HG02852 (cell line): Measurements from ENCODE around the gene HRH1.

Experiments
- ATAC-seq: cut with Tn5 transposase; IDR thresholded peaks from one replicate; pipeline ENCODE4 v1.9.1; 2021; ENCODE audit warnings: mild to moderate bottlenecking, moderate library complexity; ENCODE audit not compliant: unreplicated experiment

Gene HRH1

DNA sequence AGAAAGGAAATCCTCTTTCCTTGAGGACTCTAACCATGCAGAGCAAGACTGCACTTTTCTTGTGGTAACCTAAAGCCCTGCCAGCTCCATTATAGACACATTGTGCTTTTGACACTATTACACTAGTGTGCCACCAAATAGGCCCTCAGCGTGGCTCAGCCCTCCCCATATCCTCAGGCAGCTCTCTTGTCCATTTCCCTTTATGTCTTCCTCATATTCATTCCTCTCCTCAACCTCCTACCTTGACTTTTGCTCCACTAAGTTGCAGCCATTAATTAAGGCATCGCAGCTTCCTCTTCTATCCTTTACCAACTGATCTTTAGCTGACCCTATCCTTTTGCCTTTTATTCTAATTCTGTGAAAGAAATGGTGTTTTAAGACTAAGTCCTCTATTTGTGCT lies 121.6 kb downstream of the HRH1 start:
- ATAC-seq: no peak

DNA sequence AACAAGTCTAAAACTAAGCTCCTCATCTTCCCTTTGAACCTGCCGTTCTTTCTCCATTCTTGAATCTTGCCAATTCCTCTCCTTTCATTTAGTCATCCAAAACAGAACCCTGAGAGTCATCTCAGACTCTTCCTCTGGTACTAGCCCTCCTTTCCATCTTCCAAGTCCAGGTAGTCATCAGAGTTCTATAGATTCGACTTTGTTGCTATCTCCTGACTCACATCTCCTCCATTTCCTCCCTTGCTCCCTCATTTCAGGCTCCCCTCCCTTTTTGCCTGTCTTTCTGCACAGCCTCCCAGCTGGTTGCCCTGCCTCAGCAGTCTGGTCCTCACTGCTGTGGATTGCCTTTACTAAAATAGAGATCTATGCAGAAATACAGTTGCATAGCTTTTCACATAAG lies 122.6 kb downstream of the HRH1 start:
- no peak for ATAC-seq

DNA sequence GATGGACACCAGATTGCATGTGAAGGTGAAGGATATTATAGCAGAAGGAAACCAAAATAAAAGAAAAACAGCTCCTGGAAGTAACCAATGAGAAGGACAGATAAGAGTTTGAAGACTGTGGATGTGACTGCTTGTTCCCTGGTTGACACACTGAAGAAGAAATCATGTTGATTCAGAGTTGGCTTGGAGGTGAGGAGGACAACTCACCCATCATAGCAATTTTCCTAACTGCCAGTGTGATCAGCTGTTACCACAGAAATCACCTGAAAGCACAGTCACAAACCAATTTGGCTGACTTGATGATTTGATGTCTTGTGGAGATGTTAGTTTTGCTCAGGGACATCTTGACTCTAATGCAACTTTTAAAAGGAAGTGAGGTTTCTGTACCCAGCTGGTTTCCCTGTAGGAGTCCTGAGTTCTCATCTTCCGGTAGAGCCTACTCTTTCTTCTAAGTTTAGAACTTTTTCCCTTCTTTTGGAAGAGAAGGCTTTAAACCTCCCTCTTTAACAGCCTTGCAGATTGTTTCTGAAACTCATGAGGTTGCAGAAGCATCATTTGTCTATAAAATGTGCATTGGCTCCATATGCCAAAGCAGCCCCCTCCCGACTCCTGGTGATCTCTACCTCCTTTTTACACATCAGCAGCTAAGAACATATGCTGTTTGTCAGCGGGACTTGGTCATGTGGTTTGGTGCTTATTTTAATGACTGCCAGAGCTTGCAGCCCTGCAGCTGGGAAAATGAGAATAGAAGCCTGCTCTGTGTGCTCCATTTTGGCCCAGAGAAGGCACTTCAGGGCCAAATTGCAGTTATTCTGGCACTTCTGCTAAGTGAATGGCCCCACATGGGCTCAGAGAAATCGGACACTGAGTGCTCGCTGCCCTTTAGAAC lies 128.2 kb downstream of the HRH1 start:
- ATAC-seq: no peak

DNA sequence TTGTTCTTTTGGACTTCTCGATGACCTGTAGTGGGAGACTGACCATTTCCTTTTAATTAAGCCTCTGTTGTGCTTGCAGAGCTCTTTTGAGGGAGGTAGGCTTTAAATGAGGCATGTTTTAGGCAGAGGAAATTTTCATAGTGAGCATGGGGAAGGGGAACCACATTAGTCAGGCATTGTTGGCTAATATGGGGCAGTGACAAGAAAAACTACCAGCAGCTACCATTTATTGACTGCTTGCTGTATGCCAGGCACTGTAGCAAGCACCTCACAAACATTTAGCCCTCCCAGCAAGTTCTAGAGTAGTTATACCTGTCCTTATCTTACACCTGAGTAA lies 128.8 kb downstream of the HRH1 start:
- no peak for ATAC-seq

DNA sequence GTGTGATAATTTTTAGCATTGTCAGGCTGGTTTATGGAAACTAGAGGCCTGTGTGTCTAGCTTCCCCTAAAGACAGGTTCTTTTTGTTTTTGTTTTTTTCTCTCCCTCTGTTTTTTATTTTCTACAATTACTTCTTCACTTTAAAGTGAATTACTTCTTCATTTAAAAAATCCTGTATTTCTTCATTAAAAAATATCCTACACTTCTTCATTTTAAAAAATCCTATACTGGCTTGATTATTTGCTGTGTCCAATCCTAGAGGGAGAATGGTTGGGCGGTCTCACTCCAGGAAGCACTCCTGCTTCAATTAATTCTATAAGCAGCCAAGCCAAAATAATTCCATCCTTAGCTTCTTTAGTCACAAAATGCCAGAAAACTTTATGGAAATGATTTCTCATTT lies 129.7 kb downstream of the HRH1 start:
- no peak for ATAC-seq

DNA sequence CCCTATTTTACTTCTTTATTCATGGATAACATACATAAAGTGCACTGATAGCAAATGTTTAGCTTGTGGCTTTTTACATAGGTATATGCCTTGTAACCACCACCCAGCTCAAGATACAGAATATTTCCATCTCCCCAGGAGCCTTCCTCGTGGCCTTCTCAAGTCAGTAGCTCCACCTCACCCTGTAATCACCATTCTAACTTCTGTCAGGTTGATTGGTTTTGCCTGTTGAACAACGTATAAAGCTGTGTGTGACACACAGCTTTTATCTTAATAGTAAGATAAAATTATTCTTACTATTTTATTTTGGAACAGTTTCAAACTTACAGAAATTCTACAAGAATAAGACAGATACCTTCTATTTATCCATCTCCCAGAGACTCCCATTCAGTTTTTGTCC lies 131.2 kb downstream of the HRH1 start:
- no peak for ATAC-seq

DNA sequence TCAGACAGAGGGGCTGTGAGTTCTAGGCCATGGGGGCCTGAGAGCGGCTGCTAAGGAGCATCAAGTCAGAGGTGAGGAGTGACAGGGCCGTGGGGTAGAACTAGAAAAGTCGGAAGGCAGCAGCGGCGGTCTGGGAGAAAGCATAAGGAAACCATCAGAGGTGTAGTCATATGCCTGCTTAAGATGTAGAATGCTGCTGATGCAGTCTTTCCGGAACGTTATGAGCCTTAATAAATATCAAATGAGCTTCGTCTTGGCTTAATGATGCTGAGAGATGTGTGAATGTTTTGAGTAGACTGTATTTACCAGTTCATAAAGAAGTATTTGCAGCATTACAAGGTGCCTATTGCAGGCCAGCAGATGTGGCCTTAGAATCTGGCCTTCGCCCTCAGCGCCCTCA lies 133.1 kb downstream of the HRH1 start:
- no peak for ATAC-seq

DNA sequence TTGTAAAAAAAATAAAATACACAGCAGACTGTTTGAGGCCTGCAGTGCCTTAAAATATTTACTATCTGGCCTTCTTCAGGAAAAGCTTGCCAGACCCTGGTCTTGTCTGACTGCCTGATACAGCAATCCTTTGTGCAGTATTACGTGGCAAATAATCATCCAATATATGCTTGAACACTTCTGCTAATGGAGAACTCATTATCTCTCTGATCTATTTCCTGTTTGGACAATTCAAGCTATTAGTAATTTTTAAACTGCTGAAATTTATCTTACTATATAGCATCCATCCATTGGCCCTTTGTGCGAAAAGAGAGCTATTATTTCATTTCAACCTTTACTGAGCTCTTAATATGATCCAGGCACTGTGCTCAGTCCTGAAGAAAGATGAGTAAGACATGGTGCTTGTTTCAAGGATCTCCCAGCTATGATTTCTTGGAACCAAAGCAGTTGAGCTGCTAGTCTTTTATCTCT lies 133.8 kb downstream of the HRH1 start:
- ATAC-seq: no peak

DNA sequence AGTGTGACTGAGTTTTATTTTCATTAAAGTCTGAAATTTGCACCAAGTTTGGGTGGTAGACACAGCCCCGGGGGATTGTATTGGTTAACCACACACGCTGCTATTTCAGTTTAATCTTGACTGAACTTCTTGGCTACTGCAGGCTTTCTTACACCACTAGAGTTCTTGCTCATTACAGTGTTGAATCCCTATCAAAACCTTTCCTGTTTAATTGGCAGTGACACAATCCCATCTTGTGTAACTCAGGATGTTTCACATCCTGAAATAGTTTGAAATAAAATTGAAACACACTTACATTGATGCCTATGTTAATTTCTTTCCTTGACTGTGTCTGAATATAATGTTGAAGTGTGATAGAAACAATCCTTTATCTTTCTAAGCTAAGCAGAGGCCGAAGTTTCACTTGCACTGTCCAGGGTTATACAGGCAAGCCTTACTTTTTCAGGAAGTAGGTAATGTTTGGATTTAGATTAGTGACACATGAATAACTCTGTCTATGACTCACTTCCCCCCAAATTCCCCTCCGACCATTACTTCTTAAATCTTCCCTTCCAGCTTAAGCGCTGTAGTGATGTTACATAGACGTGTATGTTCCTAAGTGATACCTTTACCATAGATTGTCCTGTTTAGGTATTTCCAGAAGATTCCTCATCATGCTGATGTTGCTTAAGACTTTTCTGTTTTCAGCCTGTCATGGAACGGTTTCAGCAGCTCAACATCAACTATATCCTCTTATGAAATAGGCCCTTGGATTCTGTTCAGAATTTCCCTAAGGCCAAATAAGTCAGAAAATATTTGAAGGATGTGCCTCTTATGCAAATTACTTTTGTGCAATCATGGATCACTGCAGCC lies 134.7 kb downstream of the HRH1 start:
- ATAC-seq: peak; percentile 65

DNA sequence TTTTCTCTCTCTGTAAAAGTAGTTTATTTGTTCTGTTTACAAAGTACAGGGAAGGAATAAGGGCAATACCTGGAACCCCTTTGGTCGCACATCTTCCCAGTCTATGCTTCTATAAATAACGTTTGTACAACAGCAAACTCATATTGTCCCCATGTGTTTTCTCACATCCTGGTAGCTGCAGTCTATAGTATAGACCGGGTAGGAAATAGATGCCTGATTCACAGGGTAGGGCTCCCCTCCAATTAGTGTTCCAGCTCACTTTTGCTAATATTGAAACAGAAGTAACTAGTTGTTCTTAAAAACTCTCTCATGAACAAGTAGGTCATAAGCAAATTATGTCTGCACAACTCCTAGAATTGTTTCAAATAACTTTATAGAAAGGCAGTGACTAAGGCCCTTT lies 135.6 kb downstream of the HRH1 start:
- ATAC-seq: peak; percentile 39

DNA sequence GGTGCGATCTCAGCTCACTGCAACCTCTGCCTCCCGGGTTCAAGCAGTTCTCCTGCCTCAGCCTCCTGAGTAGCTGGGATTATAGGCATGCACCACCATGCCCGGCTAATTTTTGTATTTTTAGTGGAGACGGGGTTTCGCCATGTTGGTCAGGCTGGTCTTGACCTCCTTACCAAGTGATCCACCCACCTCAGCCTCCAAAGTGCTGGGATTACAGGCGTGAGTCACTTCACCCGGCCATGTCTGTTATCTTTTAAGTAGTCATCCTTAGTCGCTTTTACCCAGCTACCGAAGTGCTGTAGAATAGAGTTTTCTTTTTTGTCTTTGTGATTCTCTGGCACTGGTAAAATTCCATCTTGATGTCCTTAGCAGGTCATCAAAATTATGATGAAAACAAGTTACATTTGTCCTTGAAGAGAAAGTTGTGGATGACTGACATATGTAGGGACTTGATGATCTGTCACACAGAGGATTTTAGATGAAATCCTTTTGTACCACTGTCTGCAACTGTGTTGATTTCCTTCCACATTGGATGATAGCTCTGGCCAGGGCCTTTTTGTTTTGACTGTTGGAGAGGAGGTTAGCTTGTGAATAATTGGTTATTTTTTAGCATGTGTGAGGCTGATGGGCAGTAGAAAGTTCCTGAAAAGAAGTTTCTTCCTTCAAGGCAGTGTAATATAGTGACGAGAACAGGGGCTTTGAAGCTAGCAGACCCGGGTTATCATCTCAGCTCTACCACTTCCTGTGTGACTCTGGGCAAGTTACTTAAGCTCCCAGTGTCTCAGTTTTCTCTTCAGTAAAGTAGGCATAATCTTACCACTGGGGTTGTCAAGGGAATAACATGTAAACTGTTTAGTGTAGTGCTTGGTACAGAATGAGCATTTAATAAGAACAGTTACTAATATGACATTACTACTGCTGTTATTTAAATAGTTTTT lies 136.7 kb downstream of the HRH1 start:
- ATAC-seq: peak; percentile 38

DNA sequence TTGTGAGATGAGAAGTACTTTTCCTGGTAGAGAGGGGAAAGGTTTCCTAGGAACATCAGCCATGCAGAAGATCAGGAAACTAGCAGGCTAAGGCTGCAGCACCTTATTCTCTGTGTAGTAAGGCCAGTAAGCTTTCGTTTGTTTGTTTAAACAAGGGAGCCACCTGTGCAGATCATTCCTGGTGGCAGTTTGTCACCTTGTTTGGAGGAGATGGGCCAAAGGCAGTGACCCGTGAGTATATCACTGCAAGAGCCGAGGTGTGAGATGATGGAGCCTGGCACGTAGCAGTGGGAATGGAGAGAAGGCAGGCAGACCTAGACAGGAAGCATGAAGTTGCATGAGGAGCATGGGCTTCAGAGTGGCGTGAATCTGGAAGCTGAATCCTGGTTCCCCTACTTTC lies 137.5 kb downstream of the HRH1 start:
- ATAC-seq: no peak

DNA sequence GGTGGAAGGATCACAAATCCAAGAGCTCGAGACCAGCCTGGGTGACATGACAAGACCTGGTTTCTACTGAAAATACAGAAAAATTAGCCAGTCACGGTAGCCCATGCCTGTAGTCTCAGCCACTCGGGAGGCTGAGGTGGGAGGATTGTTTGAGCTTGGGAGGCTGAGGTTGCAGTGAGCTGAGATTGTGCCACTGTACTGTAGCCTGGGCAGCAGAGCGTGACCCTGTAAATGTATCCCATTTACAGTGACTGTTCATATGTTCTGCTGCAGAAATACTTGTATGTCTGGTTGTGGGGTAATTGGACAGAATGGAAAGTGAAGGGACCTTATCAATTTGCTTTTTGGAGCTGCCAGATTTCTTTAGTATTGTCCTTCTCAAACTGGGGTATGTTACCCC lies 142.8 kb downstream of the HRH1 start:
- ATAC-seq: no peak

DNA sequence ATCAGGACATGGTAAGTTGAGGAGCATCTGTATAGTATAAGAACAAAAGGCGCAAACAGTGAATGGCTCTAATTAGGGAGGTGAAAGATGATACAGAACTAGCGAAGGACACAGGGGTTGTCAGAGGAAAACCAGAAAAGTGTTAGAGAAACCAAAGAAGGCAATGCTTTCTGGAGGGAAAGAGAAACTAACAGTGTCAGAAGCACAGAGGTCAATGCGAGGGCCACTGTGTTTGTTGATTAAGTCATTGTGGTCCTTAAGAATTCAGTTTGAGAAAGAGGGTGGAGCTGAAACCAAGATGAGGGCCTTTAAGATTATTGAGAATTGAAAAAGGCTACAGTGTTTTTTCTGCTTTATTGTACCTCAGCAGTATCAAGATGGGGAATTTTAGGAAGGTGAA lies 146.7 kb downstream of the HRH1 start:
- peak; percentile 77 for ATAC-seq

DNA sequence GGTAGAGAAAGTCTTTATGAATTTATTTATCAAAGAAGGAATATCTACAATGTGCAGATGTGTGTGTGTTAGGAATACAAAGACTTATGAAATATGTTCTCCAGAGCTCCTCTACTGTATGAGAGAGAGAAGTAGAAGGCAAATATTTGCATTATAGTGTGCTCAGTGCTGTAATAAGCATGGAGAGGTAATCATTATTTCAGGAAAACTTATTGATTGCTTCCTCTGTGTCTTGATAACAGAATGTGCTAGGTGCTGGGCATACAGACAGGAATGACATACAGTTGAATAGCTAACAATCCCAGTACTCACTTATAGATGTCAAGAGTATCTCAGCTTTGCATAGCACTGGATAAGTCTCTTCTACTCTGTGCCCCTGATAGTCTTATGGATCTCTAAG lies 148.2 kb downstream of the HRH1 start:
- no peak for ATAC-seq

DNA sequence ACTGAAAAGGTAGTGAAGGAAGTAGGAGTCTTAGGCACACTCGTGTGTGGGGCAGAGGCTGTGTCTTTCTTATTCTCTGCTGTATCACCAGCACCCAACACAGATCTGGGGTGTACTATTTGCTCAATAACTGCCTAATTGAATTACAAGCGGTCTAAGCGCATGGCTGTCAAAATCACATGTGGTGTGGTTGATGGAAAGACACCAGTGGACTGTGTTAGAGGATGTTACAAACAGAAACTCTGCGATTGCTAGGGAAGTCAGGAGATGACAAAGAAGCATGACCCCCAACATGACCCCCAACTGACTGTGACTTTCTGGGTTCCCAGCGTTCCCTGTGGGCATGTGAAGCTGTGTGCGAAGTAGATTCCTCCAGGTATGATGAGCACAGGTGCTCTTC lies 149.9 kb downstream of the HRH1 start:
- no peak for ATAC-seq

DNA sequence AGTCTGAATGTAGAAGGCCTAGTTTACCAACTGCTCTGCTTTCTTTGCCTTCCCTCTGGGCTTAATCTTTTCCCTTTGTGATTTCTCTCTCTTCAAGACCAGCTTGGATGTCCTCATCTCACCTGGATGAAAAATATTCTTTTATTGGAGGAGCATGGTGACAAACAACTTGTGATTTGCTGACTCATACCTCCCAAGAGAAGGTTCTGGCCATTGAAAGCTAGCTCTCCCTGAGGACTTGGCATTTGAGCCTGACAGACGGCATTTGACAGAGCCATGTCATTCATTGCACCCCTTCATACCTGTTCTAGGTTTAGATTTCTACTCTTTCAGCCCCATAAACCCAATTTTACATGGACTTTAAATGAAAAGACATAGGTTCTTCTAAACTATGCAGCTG lies 151.2 kb downstream of the HRH1 start:
- ATAC-seq: no peak

DNA sequence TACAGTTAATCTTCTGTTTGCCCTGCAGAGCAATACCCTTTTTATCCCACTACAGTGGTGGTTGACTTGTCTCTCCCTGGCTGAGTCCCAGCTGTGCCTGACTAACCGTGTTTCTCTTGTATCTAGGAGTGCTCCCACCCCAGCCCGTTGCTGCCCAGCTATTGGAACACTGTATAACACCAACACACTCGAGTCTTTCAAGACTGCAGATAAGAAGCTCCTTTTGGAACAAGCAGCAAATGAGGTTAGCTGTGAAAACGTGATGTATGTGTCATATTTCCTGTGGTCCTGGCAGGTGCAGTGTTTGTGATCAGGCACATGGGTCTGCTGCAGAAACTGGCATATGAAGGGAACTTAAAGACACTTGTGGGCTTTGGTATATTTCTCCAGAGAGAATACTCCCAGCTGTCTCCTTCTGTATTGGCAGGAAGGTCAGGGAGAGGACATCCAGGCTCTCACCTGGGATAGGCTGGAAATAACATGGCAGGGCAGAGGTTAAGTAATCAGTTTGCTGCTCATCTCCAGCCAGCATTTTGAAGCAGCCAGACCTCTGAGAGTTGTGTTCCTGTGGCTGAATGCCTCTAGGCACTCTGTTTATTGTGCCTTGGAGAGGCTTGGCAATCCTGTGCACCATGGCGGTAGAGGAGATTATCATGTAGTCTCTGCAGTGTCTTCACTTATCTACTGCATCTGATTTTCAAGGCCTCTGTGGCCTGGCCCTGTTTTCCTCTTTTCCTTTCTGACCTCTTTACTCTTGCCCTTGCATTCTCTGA lies 152.7 kb downstream of the HRH1 start:
- ATAC-seq: no peak

DNA sequence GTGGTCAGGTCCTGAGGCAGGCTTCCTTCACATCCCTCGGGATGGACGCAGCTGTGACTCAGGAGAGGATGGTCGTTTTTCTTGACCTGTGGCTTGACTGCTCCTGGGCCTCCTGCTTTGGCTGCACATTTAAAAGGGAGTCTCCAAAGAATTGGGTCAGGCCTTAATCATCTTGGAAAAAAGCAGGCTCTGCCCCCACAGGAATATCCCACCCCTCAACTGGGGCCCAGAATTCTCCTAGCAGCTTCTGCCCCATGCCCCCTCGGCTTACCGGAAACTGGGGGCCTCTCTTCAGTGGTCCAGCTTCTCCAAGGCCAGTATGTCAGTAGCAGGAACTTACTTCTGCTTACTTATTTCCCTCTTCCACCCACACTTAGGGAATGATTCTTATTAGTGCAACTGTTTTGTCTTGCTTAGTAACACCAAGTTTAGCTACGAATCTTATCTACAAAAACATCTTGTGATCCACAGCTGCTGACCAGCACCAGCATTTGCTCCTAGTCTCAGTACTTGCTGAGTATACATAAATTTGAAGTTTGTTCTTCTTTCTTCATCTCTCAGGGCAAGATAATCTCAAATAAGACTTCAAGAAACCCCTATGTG lies 153.6 kb downstream of the HRH1 start:
- ATAC-seq: no peak

DNA sequence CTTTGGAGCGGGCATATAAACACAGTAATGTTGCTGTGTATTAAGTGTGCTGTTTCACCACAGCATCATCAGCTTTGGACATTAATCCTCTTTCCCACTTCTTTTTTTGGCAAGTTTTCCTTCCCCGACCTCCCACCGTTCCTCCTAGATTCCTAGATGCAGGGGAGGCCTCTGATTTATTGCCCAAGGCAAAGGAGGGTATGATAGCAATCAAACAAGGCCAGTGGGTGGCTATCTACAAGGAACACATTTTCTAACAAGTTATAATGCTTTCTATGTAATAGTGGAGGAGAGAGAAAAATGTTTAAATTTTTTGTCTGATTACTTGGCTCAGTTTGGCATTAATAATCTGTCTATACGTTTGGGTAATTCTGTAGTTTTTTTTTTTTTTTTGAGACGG lies 156.0 kb downstream of the HRH1 start:
- ATAC-seq: no peak
